Thoracic aorta (tissue), 2 donors: ENCODE measurements around the gene SCARB1. TPM values are rescaled to one million over a fixed set of nuclear protein-coding genes. Genes with fewer than 3 reads are reported as not detected.

Source experiments
- ATAC-seq: fragments of 150-250 bp; one replicate; pipeline ENCODE4 v1.8.0; 2017; ENCODE audit warnings: low read depth; ENCODE audit not compliant: insufficient number of reproducible peaks, low FRiP score
- DNase-seq: peaks from one replicate; pipeline ENCODE4 v3.0.0-alpha.2; 2020; ENCODE audit warnings: low spot score
- H3K27ac ChIP-seq, 2 donors: fragments of 200-600 bp; sonication (generic); 1 replicate in 1 of 2; 2 replicates in 1 of 2; pipeline ENCODE4 v1.5.1; 2016; ENCODE audit warnings: mild to moderate bottlenecking in 2 of 2, moderate library complexity in 2 of 2
- H3K27me3 ChIP-seq: fragments of 200-600 bp; sonication (generic); replicated peaks from 2 replicates; pipeline ENCODE4 v1.6.0; 2016; ENCODE audit warnings: mild to moderate bottlenecking; ENCODE audit not compliant: insufficient read depth
- H3K36me3 ChIP-seq: fragments of 200-600 bp; sonication (generic); one replicate; pipeline ENCODE4 v1.5.1; 2016
- H3K4me1 ChIP-seq, 2 donors: fragments of 200-600 bp; sonication (generic); 1 replicate in 1 of 2; 2 replicates in 1 of 2; pipeline versions ENCODE4 v1.5.1 to v1.6.0; 2016; ENCODE audit warnings: low read depth in 2 of 2, mild to moderate bottlenecking in 1 of 2; ENCODE audit not compliant: control insufficient read depth in 1 of 2
- H3K4me3 ChIP-seq: fragments of 200-600 bp; sonication (generic); 2 replicates; pipeline ENCODE4 v1.5.1; 2016; ENCODE audit warnings: mild to moderate bottlenecking
- H3K9me3 ChIP-seq: fragments of 200-600 bp; sonication (generic); 2 replicates; pipeline ENCODE4 v1.5.1; 2016
- total RNA-seq, 2 donors: library from RNA; depleted of rRNA; stranded (reverse); fragments of >200 nt; gene quantifications; one replicate each; pipeline versions ENCODE4 v1.1.0 to v1.2.3, GENCODE V29; 2016
- TF ChIP-seq, protein P1 (sequence below): fragments of 200-600 bp; sonication (generic); IDR thresholded peaks from one replicate; pipeline ENCODE4 v1.5.1; 2019; ENCODE audit warnings: antibody characterized with exemption

SCARB1 gene
- total RNA-seq, 2 donors from 2014 or later, result 8.8 to 13.1 TPM

DNA sequence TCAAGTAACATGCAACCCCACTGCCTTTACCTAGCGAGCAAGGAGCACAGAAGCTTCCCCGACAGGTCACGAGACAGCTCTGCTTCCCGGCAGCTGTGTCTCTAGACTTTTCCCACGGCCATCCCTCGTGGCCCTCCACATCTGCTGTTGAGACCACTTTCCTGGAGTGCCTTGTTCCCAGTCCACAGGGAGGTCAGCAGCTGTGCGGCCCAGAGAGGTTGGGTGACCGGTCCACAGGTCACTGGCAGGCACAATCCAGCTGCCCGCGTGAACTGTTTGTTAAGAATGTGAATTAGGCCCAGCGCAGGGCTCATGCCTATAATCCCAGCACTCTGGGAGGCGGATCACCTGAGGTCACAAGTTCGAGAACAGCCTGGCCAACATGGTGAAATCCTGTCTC, 71.5 kb downstream of the SCARB1 start:
- TF ChIP-seq, protein P1, sequence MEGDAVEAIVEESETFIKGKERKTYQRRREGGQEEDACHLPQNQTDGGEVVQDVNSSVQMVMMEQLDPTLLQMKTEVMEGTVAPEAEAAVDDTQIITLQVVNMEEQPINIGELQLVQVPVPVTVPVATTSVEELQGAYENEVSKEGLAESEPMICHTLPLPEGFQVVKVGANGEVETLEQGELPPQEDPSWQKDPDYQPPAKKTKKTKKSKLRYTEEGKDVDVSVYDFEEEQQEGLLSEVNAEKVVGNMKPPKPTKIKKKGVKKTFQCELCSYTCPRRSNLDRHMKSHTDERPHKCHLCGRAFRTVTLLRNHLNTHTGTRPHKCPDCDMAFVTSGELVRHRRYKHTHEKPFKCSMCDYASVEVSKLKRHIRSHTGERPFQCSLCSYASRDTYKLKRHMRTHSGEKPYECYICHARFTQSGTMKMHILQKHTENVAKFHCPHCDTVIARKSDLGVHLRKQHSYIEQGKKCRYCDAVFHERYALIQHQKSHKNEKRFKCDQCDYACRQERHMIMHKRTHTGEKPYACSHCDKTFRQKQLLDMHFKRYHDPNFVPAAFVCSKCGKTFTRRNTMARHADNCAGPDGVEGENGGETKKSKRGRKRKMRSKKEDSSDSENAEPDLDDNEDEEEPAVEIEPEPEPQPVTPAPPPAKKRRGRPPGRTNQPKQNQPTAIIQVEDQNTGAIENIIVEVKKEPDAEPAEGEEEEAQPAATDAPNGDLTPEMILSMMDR, result no peak
- Histone ChIP-seq H3K36me3 (no peaks in the 10 kb centered on the region), H3K27ac (no peak overlapping the region), H3K27me3 (no peaks in the 10 kb centered on the region), H3K4me3 (no peak overlapping the region), H3K9me3 (no peaks in the 10 kb centered on the region), H3K4me1 (no peaks in the 10 kb centered on the region)
- no peak for ATAC-seq
- no peak for DNase-seq

DNA sequence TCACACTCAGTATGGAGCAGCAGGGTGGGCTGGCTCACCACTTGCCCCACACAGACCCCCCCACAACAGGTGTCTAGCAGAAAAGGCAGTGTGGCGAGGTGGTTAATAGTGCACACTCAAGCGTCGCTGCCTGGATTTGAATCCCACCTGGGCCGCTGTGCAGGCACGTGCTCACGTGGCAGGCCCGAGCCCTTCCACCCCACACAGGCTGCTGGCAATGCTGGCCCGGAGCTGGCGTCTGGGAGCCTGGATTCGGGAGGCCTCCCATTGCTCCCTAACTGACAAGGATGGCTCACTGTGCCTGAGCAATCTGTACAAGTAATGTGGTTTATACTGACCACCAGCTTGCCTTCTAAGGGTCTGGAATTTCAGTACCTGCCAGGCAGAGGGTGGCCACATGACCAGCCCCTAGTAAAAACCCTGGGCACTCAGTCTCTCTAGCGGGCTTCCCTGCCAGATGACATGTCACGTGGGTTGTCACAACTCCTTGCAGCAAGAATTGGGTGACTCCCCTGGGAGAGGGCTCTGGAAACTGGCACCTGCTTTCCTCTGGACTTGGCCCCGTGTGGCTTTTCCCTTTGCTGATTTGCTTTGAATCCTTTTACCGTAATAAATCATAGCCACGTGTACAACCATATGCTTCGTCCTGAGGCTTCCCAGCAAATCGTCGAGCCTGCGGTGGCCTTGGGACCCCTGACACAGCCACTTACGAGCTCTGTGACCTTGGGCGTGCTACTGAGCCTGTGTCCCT, 72.8 kb downstream of the SCARB1 start:
- no peak for ATAC-seq
- Histone ChIP-seq H3K9me3 (no peaks in the 10 kb centered on the region), H3K36me3 (no peaks in the 10 kb centered on the region), H3K4me3 (no peak overlapping the region), H3K4me1 (no peaks in the 10 kb centered on the region), H3K27ac (no peak overlapping the region), H3K27me3 (no peaks in the 10 kb centered on the region)
- no peak for DNase-seq
- TF ChIP-seq, protein P1, result no peak

DNA sequence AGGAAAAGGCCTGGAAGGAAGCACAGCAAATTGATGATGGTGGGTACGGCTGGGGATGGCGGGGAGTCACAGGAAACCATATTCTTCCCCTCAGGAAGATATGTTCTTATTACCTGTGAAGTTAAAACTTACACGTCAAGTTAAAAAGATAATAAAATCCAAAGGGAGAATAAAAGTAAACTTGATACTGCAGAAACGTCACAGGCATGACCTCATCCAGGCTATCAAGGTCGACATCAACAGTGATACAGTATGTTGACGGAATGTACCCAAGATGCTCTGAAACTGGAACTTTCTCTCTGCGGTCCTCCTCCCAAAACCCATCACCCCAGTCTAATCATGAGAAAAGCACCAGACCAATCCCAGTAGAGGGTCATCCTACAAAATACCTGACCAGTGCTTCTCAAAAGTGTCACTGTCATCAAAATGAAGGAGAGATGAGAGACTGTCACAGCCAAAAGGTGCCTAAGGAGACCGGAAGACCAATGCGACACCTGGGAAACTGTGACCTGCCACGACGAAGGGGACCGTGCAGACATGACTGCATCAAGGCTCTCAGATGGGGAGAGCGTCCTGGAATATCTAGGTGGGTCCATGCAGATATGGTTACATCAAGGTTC, 74.6 kb downstream of the SCARB1 start:
- Histone ChIP-seq H3K27me3 (no peaks in the 10 kb centered on the region), H3K4me3 (no peak overlapping the region), H3K9me3 (no peaks in the 10 kb centered on the region), H3K4me1 (no peaks in the 10 kb centered on the region), H3K27ac (no peak overlapping the region), H3K36me3 (no peaks in the 10 kb centered on the region)
- ATAC-seq (no peak), DNase-seq (no peak)
- TF ChIP-seq, protein P1, result no peak

DNA sequence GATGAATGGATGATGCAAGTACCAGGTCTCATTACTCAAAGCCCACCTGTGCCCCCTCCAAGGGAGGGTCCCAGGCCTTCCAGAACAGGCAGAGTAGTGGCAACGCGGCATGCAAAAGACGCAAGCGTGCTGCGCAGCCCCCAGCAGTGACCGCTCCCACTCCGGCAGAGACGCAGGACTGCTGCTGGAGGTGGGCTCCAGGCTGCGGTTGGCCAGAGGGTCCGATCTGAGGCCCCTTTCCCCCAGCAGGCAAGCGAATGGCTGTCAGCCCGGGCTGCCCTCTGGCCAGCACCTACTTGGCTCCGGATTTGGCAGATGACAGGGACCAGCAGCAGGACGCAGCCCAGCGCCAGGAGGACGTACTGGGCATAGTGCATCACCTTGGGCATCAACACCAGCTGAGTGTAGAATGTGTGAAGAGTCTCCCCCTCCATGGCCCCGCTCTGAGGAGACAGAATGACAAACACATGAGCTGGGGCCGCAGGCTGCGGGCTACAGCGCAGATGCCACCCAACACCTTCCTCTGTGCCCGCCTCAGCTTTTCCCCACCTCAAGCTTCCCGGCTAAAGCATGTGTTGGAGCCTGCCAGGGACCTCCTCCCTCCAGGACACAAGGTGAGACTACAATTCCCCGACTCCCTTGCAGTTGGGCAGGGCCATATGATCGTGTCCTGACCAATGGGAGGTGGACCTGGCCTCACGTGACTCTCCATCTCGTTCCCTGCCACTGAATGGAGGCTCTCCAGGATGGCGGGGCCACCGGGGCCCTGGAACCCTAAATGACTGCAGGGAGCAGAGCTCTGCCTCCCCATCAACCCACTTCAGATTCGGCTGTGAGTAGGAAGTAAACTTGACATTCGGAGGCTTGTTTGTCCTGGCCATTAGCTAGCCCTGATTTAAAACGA, 77.4 kb downstream of the SCARB1 start:
- Histone ChIP-seq H3K27me3 (no peaks in the 10 kb centered on the region), H3K27ac (no peak overlapping the region), H3K4me3 (peak overlapping the region; percentile 72), H3K4me1 (peaks cover 0 to 2% of the 10 kb centered on the region in 2 donors), H3K9me3 (no peaks in the 10 kb centered on the region), H3K36me3 (no peaks in the 10 kb centered on the region)
- TF ChIP-seq, protein P1, result no peak
- peak; percentile 36 for ATAC-seq
- peak; percentile 70 for DNase-seq
